GM19452 (cell line): ENCODE measurements around the gene CDH4.
"Not testable (repeated sequence)": the region's sequence is repeated elsewhere in the genome, so short reads cannot be mapped to it uniquely, and the experiment has no call there.

Experiments
- ATAC-seq: cut with Tn5 transposase; IDR thresholded peaks from one replicate; pipeline ENCODE4 v1.9.1; 2021; ENCODE audit not compliant: unreplicated experiment

CDH4 gene

GRCh38 chr20:61413752-61414151, 161.7 kb downstream of the CDH4 start:
- no peak for ATAC-seq

DNA sequence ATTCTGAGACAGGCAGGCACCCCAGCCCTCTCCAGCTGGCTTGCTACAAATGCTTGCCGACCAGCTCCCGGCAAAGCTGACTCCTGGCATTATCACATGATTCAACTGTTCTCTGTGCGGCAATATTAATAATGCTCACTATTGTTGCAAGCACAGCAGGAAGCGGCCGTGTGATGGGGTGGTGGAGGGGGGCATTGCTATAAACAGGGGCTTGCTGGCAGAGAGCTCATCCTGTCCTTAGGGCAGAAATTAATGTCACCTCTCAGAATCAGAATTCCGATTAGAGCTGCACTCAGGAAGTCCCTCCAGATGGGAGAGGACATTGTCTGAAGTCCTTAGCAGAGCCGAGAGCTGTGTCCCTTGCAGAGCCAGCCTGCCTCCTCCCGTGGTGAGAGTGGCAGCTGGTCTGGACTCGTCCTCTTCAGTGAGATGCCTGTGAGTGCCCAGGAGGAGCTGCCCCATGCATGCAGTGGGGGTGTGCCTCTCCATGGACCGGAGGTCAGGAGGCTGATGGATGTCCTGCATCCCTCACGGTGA, 162.5 kb downstream of the CDH4 start:
- no peak for ATAC-seq

DNA sequence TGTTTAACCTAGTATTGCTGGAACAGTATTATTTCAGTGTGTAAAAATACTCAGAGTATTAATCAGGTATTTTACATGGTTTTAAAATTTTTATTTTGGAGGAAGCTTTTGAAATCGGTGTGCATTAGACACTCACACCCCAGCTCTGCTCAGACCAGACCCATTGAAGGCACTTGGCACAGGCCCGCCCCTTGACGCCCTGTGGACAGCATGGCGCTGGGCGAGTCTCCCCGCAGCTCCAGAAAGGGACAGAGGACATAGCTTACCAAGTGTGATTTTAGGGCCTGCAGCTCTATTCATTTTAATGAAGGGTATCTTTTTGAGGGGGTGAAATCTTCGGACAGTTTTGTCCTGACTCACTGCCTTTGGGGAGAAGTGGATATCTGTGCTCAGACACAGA, 164.5 kb downstream of the CDH4 start:
- ATAC-seq: no peak

DNA sequence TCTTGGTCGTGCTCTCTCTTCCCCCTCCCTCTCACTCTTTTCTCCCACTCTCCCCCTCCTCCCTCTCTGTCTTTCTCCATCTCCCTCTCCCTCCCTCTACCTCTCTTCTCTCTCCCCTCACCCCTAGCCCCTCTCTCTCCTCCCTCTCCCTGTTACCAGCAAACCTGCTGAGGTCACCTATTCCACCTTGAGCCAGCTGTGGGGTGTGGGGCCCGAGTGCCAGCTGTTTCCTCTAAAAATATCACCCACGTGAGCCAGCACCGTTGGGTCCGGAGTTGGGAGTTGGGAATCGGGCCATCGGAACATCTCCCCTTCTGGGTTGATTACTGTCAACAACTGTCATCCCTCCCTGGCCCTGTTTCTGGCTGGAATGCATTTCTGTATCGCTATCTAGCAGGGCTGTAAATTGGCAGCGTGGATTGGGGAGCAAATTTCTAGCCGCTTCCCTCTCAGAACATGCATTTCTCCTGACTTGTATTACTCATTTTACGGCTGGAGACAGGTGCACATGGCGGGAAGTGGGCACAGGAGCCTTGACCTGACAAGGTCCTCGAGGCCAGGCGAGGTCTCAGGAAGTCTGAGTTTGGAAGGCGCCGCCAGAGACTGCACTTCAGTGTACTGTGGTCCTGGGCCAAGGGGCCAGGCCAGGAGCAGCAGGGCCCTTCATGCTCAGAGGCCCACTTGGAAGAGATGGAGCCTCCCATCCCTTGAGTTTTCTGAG, 165.3 kb downstream of the CDH4 start:
- ATAC-seq: no peak

DNA sequence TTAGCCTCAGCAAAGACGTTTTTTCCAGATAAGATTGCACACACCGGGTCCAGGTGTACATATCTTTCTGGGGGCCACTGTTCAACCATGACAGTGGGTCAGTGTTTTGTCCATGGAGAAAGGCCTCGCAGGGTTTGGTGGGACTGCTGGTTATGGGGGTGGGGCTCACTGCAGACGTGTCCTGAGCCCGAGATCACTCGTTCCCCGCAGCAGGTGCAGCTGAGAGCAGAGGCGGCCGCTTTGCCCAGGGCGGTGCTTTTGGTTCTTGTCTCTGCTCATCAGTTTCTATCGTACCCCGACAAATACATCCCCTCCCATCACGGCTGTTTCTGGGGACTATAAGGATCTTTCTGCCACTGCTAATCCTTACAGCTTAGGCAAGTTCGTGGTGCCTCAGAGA, 166.9 kb downstream of the CDH4 start:
- ATAC-seq: no peak

- no peak for ATAC-seq
Measured at GRCh38 chr20:61419501-61419900, 167.4 kb downstream of the CDH4 start.

- ATAC-seq: no peak
Measured at GRCh38 chr20:61420056-61420455, 168.0 kb downstream of the CDH4 start.

DNA sequence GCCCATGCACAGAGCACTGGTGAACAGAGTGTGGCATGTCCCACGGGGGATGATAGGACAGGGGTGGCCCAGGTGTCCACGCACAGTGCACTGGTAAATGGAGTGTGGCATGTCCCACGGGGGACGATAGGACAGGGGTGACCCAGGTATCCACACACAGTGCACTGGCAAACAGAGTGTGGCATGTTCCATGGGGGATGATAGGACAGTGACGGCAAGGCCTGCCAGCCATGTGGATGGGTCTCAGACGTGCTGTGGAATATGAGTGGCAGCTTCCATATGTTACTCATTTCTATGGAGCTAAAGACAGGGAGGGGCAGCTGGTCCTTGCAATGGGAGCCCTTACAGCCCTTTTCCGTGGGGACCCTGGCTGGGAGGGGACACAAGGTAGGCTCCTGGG, 168.7 kb downstream of the CDH4 start:
- ATAC-seq: no peak

- no peak for ATAC-seq
Measured at GRCh38 chr20:61422636-61423425, 170.8 kb downstream of the CDH4 start.

GRCh38 chr20:61424011-61424627, 172.1 kb downstream of the CDH4 start:
- no peak for ATAC-seq

GRCh38 chr20:61424628-61425420, 172.8 kb downstream of the CDH4 start:
- ATAC-seq: no peak

DNA sequence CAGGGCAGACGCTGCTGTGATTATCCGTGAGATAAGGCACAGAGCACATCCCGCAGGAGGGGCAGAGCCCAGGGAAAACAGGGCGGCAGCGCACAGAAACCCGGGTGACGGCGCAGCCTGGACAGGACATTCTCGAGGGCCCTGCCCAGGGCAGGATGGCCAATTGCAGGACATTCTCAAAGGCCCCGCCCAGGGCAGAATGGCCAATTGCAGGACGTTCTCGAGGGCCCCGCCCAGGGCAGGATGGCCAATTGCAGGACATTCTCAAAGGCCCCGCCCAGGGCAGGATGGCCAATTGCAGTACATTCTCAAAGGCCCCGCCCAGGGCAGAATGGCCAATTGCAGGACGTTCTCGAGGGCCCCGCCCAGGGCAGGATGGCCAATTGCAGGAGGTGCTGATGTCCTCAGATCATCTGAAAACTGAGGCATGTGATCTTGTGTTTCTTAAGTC, 173.5 kb downstream of the CDH4 start:
- ATAC-seq: not testable (repeated sequence)

GRCh38 chr20:61426352-61426751, 174.3 kb downstream of the CDH4 start:
- ATAC-seq: no peak

DNA sequence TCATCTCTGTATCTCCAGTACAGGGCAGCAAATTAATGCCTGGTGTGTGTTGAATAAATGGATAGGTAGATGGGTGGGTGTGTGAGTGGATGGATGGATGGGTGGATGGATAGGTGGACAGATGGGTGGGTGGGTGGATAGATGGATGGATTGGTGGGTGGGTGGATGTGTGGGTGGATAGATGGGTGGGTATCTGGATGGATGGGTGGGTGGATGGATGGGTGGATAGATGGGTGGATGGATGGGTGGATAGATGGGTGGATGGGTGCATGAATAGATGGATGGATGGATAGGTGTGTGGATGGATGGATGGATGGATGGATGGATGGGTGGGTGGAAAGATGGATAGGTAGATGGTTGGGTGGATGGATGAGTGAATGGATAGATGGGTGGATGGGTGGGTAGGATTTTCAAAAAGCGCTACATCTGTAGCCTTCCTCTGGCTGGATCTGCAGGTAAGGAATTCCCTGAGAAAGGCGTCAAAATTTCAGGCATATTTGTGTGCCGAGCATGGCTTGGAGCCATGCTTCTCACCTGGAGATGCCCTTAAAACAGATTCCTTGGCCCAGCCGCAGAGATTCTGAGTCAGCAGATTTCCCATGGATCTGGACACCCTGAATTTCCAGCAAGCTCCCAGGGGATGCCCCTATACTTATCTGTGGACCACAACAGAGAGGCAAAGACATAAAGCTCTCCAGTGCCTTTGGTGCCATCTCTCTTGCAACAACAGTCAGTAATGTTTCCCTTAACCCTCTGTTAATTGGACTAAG, 177.6 kb downstream of the CDH4 start:
- ATAC-seq: no peak

- ATAC-seq: no peak
Measured at GRCh38 chr20:61430228-61430624, 178.2 kb downstream of the CDH4 start.

GRCh38 chr20:61433176-61433575, 181.1 kb downstream of the CDH4 start:
- ATAC-seq: no peak

DNA sequence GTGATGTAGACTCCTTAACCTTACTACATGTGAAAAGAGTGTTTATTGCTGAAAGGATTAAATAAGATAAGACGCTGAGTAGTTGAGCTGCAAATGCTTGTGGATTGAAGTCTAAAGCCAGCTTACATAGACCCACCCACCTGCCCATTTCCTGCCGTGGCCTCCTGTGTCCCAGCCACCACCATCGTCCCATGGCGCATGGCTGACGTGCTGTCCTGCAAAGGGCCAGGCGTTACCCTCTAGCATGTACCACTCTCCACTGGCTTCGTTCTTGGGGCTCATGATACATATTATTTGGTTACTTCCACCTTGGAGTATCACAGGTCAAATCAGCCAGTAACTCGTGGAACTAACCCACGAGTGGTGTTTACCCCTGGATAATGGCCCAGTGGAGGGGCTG, 181.8 kb downstream of the CDH4 start:
- ATAC-seq: no peak

GRCh38 chr20:61434341-61434781, 182.3 kb downstream of the CDH4 start:
- ATAC-seq: no peak

- ATAC-seq: no peak
Measured at GRCh38 chr20:61435184-61435822, 183.2 kb downstream of the CDH4 start.

DNA sequence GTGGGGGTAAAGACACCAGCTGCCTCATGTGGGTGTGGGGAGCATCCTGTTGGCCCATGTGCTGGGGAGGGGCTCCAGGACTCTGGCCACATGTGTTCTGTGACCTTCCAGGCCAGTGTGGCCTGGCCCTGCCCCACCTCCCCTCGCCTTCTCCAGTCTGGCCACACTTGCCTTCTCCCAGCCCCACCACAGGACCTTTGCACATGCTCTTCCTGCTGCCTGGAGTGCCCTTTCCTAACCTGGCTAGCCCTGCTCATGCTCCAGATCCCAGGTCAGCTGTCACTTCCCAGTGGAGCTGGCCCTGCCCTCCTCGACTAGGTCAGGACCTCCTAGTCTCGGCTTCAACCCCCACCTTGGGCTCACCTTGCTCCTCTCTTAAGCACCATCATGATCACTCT, 183.8 kb downstream of the CDH4 start:
- no peak for ATAC-seq
